ENCODE measurements around the gene SYT15.

The SYT15 gene

GRCh38 chr10:46545861-46546590 lies 32.9 kb upstream of the SYT15 start:
- no peak for DNase-seq

GRCh38 chr10:46546591-46547540 lies 32.1 kb upstream of the SYT15 start:
- no peak for DNase-seq

- no peak for DNase-seq
Observed at GRCh38 chr10:46547541-46548497, 31.1 kb upstream of the SYT15 start.

- no peak for DNase-seq
Observed at GRCh38 chr10:46548498-46549090, 30.3 kb upstream of the SYT15 start.

GRCh38 chr10:46549171-46550075 lies 29.5 kb upstream of the SYT15 start:
- DNase-seq = no peak

GRCh38 chr10:46550076-46550790 lies 28.7 kb upstream of the SYT15 start:
- DNase-seq = peak in 1 of 2 experiments; percentile 32

- DNase-seq = no peak
Observed at GRCh38 chr10:46550795-46551700, 27.9 kb upstream of the SYT15 start.

GRCh38 chr10:46551701-46552525 lies 27.0 kb upstream of the SYT15 start:
- DNase-seq = no peak

- no peak for DNase-seq
Observed at GRCh38 chr10:46552526-46553237, 26.2 kb upstream of the SYT15 start.

- no peak for DNase-seq
Observed at GRCh38 chr10:46553238-46554049, 25.5 kb upstream of the SYT15 start.

- DNase-seq = no peak
Observed at GRCh38 chr10:46554166-46554781, 24.7 kb upstream of the SYT15 start.

GRCh38 chr10:46555366-46555712 lies 23.6 kb upstream of the SYT15 start:
- DNase-seq = no peak

- DNase-seq = no peak
Observed at GRCh38 chr10:46555713-46556514, 23.0 kb upstream of the SYT15 start.

- DNase-seq = no peak
Observed at GRCh38 chr10:46556515-46557318, 22.2 kb upstream of the SYT15 start, which contains the start of gene GPRIN2. Gene GPRIN2, minus strand, starts transcription at chr10:46556658. Its CDS starts 5,922 bp downstream, at chr10:46550736.

Data from NCI-H524 (cell line).